KOPT-K1 (cell line): ENCODE results near the gene ARAP1.

Source experiments
- H3K27ac ChIP-seq: fragments of 200-600 bp; sonication (generic); 2 replicates; pipeline ENCODE4 v1.5.1; 2016; ENCODE audit warnings: antibody characterized with exemption, mild to moderate bottlenecking, low read depth, low read length; ENCODE audit not compliant: poor library complexity, severe bottlenecking
- H3K36me3 ChIP-seq: fragments of 200-600 bp; sonication (generic); 2 replicates; pipeline ENCODE4 v1.5.1; 2017; ENCODE audit warnings: antibody characterized with exemption, mild to moderate bottlenecking, low read length, moderate library complexity; ENCODE audit not compliant: insufficient read depth
- H3K9me3 ChIP-seq: fragments of 200-600 bp; sonication (generic); 2 replicates; pipeline ENCODE4 v1.5.1; 2017; ENCODE audit warnings: antibody characterized with exemption, low read length, mild to moderate bottlenecking; ENCODE audit not compliant: insufficient read depth, poor library complexity, severe bottlenecking

Gene ARAP1

DNA sequence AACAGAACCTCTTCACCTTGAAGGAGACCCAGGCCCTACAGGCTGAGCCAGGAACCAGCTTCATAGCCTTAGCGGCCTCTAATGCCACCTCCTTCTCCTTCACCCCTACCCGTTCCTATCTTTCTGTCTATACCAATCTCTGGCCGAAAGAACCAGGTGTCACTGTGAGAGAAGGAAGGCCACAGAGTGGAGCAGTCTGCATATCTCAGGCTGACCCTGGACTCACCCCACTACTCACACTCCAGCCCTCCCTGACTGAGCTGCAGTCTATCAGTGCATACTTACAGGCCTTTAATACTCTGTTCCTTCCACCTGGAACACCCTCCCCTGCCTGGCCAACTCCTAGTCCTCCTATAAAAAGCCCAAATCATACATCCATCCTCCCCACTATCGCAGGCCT, 32.7 kb downstream of the ARAP1 start:
- no peak overlapping the region for H3K27ac ChIP-seq
- peaks cover 33% of the 10 kb centered on the region; the same call in 1 of the 2 replicates for H3K36me3 ChIP-seq
- H3K9me3 ChIP-seq: no peaks in the 10 kb centered on the region

DNA sequence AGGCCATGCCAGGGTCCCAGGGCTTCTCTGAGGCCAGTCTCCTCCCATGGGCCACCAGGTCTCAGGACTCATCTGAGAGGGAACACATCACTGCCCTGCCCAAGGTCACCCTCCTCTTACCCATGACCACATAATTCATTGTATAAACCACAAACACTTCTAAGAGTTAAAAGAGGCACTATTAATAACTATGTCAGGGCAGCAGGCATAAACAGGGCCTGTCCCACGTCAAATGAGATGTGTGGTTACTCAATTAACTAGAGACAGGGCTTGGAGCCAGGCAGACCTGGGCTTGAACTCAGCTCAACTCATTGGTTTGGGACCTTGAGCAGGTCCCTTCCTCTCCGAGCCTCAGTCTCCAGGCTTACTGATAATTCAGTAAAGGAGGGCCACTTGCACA, 33.1 kb downstream of the ARAP1 start:
- Histone ChIP-seq H3K9me3 (no peaks in the 10 kb centered on the region), H3K27ac (no peak overlapping the region), H3K36me3 (peaks cover 33% of the 10 kb centered on the region; the same call in 1 of the 2 replicates)

DNA sequence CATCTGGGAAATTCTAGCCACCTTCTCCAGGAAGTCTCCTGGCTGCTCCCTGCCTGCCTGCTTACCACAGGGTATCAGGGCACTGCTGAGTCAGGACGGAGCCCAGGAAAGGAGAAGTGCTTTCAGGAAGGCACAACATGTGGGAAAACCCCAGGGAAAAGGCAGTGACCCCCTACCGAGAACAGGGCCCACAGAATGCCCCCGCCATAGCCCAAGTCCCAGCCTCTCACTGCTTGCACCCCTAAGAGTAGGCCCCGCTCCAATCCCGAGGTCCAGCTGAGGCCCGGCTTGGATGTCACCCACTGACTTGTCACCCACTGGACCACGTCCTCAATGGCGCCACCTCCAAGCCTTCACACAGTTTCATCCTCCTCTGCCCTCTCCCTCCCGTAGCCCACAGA, 34.1 kb downstream of the ARAP1 start:
- Histone ChIP-seq H3K9me3 (no peaks in the 10 kb centered on the region), H3K27ac (no peak overlapping the region), H3K36me3 (peaks cover 32% of the 10 kb centered on the region; the same call in 1 of the 2 replicates)

DNA sequence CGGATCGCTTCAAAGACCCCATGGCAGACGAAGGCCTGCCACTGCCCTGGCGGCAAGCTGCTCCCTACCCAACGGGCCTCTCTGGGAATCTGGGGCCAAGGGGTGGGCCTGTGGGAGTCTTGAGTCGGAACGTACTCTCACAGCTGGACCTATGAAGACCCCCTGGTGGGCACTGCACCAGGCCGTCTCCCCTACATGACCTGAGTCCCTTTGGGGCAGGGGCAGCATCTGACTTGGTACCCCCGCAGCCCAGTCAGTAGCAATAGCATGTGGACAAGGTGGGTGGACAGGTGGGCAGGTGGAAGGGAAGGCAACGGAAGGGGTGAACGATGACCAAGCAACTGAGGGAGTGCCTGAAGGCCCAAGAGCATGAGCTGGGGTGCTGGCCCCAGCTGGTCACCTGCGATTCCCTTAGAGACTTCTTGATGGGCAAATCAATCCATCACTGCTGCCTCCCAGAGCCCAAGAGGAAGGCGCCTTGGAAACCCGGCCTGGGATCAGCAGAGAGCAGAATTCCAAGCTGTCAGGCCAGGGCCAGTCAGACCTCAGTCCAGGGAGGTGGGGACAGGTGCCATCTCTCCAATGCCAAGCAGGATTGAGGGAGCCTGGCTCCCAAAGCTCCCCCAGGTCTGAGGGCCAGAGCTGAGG, 35.3 kb downstream of the ARAP1 start:
- no peaks in the 10 kb centered on the region for H3K9me3 ChIP-seq
- H3K27ac ChIP-seq: no peak overlapping the region
- peaks cover 44% of the 10 kb centered on the region; the same call in 1 of the 2 replicates for H3K36me3 ChIP-seq

DNA sequence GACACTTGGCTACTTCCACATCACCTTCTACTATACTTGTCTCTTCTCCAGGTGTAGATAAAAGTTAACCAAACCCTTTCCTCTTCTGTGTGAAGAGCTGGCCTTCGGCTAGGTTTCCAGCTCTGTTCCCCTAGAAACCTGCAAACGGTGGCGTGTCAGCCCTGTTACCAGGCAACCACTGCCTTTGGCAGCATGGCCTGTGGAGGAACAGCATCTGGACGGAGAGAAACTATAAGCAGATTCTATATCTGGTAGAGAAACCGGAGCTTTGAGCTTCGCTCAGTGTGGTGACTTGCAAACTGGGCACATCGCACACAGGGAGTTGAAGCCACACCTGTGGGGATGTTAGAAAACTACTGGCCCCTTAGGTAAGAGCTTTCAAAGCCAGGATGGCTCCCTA, 35.9 kb downstream of the ARAP1 start:
- Histone ChIP-seq H3K9me3 (no peaks in the 10 kb centered on the region), H3K27ac (no peak overlapping the region), H3K36me3 (peaks cover 50% of the 10 kb centered on the region)

DNA sequence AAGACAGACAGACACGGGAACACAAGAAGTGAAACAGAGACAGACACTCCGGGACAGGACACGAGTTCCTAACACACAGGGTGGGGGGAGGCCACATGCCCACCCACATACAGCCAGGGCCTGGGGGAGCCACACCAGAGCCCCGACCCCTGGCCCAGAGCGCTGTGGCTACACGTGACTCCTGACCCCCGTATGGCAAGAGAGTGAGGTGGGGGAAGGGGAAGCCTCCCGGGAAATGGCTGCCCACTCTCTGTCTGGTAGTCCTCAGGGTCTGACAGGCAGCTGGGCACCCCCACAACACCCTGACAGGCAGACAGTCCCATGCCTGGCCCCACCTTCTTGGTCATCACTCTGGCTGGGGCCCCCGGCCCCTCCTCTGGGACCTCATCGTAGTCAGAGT, 39.4 kb downstream of the ARAP1 start:
- H3K9me3 ChIP-seq: no peaks in the 10 kb centered on the region
- peaks cover 73% of the 10 kb centered on the region for H3K36me3 ChIP-seq

DNA sequence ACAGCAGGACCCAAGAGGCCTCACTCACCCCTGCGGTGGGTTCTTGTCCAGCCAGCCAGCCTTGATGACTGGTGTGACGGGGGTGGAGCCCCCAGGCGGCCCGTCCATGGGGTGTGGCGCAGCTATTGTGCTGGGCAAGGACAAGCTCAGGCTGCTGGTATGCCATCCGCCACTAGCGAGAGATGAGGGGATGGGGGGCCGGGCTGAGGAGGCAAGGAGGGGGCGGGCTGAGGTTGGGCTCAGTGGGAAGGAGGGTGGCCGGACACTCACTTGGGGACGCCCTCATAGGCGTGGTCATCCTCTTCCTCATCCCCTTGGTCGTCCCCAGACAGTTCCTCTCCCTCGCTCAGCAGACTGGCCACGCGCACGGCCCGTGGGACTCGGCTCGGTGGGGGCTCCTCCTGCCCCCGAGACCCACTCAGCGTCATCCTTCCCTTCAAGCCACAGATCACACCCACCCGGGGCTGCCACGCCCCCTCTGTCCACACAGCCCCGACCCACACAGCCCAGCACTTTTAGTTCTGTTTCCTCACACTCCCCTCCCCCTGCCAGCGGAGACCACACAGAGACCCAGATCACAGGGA, 39.9 kb downstream of the ARAP1 start:
- no peak overlapping the region for H3K27ac ChIP-seq
- H3K9me3 ChIP-seq: no peaks in the 10 kb centered on the region
- peaks cover 73% of the 10 kb centered on the region for H3K36me3 ChIP-seq

More for the DNA sequence above, 39.4 kb downstream of the ARAP1 start:
- no peak overlapping the region for H3K27ac ChIP-seq

DNA sequence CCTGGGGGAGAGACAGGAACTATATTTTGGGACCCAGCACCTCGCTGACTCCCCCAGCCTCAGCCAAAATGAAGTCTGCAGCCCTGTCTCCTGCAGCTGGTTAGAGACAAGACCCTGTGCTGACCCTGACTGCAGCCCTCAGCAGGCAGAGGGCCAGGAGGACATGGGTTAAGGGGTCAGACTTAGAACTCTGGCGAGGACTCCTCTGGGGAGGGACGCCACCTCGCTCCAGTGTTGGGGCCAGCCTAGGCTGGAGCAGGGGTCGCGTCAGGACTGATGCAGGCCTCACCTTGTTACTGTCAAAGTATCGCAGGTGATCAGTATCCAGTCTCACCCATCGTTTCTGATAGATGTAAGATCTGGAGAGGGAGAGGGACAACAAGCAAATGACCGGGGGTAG, 41.1 kb downstream of the ARAP1 start:
- Histone ChIP-seq H3K27ac (no peak overlapping the region), H3K36me3 (peaks cover 74% of the 10 kb centered on the region), H3K9me3 (no peaks in the 10 kb centered on the region)

DNA sequence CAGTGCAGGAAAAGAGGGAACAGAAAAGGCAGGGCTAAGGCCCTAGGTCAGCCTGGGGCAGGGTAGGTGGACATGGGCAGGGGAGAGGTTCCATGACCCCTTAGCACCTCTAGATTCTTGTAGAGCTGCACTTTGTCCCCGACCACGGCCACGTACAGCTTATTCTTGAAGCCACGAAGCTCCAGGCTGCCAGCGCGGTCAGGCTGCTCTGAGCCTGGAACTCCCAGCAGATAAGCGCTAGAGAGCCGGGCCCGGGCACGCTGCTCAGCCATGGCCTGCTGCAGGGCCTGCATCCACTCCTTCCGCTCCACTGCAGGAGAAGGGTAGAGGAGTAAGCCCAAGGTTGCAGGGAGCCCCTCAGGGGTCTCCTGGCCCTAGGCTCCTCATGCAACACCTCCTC, 41.9 kb downstream of the ARAP1 start:
- Histone ChIP-seq H3K27ac (no peak overlapping the region), H3K9me3 (no peaks in the 10 kb centered on the region), H3K36me3 (peaks cover 80% of the 10 kb centered on the region)

DNA sequence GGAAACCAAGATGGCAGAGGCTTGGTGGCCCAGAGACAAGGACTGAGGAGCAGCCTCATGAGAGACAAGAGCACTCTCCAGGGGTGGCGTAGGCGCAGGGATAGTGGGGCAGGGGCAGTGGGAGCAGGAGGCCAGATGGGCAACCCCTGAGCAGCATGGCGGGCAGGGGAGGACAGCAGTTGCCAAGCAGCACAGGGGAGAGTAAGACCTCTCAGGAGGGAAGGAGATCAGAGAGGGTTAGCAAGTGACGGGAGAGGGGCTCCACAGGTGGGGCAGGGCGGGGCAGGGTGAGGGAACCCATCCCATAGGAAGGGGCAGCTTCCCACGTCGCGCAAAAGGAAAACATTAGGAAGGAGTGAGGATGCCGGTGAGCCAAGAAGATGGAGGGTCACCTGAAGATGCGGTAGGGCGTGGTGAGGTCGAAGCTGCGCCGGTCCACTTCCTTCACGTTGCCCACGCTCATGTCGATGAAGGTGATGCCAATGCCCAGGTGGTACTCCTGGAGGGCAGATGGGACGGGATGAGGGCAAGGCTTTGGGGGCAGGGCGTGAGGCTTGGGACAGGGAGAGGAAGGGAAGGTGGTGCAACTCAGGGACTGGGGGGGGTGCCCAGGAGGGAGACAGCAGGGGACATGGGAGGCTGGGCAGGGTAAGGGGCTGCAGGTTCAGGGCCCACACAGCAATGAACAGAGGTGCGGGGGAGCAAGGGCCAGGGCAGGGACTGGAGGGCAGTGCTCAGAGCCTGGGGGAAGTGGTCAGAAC, 42.5 kb downstream of the ARAP1 start:
- Histone ChIP-seq H3K36me3 (peaks cover 87% of the 10 kb centered on the region), H3K27ac (no peak overlapping the region), H3K9me3 (no peaks in the 10 kb centered on the region)

DNA sequence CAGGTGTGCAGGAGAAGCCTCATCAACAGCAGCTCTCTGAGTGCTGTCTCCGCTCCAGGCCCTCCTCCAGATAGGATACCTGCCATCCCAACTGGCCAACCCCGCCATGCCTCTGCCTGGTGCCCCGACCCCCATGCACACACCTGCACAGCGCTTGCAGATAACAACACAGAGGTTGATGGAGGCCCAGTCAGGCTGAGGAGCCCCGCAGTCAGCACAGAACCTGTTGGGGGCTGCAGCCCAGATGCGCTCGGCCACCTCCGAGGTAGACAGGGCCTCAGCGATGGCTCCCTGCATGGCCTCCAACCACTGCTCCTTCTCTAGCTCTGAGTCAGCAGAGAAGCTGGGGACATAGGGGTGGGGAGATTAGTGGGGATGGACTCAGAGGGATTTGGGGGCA, 45.2 kb downstream of the ARAP1 start:
- H3K27ac ChIP-seq: no peak overlapping the region
- H3K36me3 ChIP-seq: peaks cover 96% of the 10 kb centered on the region
- no peaks in the 10 kb centered on the region for H3K9me3 ChIP-seq

DNA sequence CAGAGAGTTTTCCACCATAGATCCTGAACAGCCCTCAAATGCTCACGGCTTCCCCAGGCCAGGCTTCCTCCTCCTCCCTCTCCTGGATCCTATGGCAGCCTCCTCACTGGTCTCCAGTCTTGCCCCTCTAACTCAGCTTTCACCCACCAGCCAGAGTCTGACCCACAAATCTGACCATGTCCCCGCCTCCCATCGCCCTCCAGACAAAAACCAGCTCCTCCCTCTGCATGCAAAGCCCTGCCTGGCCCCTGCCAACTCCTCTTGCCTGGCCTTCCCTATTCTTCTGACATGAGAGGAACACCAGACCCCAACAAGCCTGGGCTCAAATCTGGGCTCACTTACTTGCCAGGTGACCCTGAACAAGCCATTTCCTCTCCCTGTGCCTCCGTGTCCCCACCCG, 45.6 kb downstream of the ARAP1 start:
- H3K27ac ChIP-seq: no peak overlapping the region
- H3K36me3 ChIP-seq: peaks cover 96% of the 10 kb centered on the region
- H3K9me3 ChIP-seq: no peaks in the 10 kb centered on the region

DNA sequence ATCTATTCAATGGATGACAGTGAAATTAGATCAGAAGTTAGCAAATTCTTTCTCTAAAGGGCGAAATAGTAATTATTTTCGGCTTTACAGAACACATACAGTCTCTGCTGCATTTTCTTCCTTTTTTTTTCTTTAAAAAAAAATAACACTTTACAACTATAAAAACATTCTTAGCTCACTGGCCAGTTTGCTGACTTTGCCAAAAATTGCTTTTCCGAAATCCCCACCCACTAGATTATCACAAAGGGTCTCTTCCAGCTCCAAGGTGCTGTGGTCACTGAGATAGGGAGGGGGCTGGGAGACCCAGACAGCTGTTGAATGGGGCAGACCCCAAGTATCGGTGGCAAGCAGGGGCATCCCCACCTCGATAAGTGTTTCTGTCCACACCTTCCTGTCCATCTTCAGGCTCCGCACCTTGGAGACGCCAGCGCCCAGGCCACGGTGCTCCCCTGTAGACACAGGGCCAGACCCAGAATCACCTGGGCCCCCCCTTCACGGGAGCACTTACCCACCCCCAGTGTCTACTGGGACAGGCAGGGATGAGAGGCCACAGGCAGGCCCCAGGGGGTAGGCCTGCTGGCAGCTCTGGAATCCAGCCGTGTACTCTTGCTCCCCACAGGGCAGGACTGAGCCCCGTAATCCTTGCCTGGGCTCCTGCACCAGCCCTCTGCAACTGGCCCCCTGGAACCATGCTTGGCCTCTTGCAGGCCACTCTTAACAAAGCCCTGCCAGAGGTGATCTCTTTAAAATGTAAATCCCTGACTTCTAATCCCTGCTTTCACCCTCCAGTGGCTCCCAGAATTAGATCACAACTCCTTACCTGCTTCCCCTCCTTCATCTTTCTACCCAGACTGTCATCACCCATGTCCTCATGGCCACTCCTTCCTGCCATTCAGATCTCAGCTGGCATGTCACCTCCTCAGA, 46.5 kb downstream of the ARAP1 start:
- Histone ChIP-seq H3K9me3 (no peaks in the 10 kb centered on the region), H3K36me3 (peaks cover 96% of the 10 kb centered on the region), H3K27ac (no peak overlapping the region)

DNA sequence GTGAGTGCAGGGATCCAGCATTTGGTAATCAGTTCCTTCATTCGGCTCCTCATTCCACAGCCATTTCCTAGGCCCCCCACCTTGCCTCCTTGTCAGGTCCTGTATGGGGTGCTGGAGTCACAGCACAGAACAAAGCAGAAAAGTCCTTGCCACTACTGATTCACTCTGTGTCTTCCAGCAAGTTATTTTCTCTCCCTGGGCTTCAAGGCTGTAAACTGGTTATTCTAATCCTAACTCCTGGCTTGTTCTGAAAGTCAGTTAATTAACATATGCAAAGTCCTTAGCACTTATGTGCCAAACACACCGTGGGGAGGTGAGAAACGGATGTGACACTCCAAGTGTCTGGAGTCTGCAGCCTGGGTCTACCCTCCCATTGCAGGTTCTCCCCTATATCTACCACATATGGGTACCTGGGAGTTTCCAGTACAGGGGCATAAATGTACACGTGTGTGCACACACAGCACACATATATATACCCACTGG, 47.4 kb downstream of the ARAP1 start:
- H3K36me3 ChIP-seq: peaks cover 96% of the 10 kb centered on the region
- no peaks in the 10 kb centered on the region for H3K9me3 ChIP-seq
- H3K27ac ChIP-seq: no peak overlapping the region
